Neural crest cell (in vitro differentiated cells): ENCODE results near the gene ADCY6. TPM values are rescaled to one million over a fixed set of nuclear protein-coding genes. Genes with fewer than 3 reads are reported as not detected.

Experiments used
- DNase-seq: peaks from one replicate; pipeline ENCODE4 v3.0.0; 2021; ENCODE audit warnings: low read depth, mixed read lengths, low spot score
- H3K27ac Mint-ChIP-seq: one replicate; pipeline ENCODE4 v1.8.0; 2021; ENCODE audit warnings: mild to moderate bottlenecking, mixed read lengths; ENCODE audit not compliant: unreplicated experiment
- H3K27me3 Mint-ChIP-seq: 2 replicates; pipeline ENCODE4 v1.8.0; 2021; ENCODE audit warnings: low read depth, mild to moderate bottlenecking, mixed read lengths
- H3K36me3 Mint-ChIP-seq: 2 replicates; pipeline ENCODE4 v1.8.0; 2021; ENCODE audit warnings: low read depth, mild to moderate bottlenecking, mixed read lengths
- H3K4me1 Mint-ChIP-seq: 2 replicates; pipeline ENCODE4 v1.8.0; 2021; ENCODE audit warnings: mixed read lengths
- H3K4me3 Mint-ChIP-seq: one replicate; pipeline ENCODE4 v1.8.0; 2021; ENCODE audit warnings: mild to moderate bottlenecking, mixed read lengths
- H3K9me3 Mint-ChIP-seq: 2 replicates; pipeline ENCODE4 v1.8.0; 2021; ENCODE audit warnings: mixed read lengths
- long read RNA-seq: library from polyadenylated mRNA; unstranded; transcript quantifications from one replicate; pipeline ENCODE4 v2.0.0, GENCODE V29; 2020
- total RNA-seq: library from RNA; stranded (reverse); gene quantifications from 2 replicates; pipeline ENCODE4 v1.2.1, GENCODE V29; 2021
- TF ChIP-seq, protein P1 (sequence below): fragments of 200-600 bp; sonication (generic); conservative IDR thresholded peaks from 2 replicates; pipeline ENCODE4 v1.5.0; 2021; ENCODE audit warnings: antibody characterized with exemption, mild to moderate bottlenecking

ADCY6 gene
- total RNA-seq = 79.5 and 81.0 TPM in 2 replicates
- long read RNA-seq, partial matches to known transcripts = 4 of 20 reads
- long read RNA-seq, other reads (novel, unspliced or antisense) = 16 of 20 reads

DNA sequence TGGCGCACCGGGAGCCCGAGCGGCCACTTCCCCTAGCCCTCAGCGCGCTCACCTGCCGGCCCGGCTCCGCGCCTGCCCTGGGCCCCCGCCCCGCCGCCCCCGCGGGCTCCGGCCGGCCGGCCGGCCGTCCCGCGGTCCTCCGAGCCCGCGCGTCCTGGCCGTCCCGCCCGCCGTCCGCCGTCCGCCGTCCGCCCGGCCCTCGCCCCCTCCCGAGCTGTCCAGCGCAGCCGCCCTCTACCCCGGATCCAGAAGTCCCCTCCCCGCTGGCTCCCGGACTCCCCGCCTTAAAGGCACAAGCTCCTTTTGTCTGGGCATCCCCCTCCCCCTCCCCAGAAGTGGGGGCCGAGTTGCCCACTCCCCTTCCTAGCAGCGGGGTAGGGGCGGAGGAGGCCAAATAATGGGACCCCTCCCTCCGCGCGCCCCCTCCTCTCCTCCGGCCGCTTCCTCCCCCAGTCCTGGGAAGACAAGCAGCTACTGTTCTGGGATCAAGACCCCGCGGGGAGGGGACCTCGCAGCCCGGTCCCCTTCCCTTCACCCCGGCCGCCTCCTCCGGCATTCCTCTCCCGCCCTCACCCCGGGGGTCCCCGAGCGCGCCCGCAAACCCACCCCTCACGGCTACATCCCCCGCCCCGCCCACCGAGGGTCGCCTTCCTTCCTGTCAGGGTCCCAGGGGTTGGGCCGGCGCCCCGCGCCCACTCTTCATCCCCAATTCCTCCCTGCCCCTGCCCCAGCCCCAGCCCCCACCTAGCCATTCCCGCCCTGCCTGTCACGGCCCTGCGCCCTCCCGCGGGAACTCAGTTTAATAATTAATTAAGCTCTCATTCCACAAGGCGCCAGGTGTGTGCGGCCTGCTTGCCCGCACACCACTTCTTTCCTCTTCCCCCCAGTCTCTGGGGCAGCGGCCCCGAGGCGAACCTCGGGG, at the start of gene ADCY6:
Gene ADCY6, minus strand, starts transcription at position 236 of the 922 bp plus-strand sequence. CDS start 5,655 bp downstream, outside the sequence.
- DNase-seq = peak; percentile 78
- TF ChIP-seq, protein P1, sequence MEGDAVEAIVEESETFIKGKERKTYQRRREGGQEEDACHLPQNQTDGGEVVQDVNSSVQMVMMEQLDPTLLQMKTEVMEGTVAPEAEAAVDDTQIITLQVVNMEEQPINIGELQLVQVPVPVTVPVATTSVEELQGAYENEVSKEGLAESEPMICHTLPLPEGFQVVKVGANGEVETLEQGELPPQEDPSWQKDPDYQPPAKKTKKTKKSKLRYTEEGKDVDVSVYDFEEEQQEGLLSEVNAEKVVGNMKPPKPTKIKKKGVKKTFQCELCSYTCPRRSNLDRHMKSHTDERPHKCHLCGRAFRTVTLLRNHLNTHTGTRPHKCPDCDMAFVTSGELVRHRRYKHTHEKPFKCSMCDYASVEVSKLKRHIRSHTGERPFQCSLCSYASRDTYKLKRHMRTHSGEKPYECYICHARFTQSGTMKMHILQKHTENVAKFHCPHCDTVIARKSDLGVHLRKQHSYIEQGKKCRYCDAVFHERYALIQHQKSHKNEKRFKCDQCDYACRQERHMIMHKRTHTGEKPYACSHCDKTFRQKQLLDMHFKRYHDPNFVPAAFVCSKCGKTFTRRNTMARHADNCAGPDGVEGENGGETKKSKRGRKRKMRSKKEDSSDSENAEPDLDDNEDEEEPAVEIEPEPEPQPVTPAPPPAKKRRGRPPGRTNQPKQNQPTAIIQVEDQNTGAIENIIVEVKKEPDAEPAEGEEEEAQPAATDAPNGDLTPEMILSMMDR = no peak
- Mint-ChIP-seq H3K27me3 (no peaks in the 10 kb centered on the region), H3K4me3 (peak within 1 kb of the TSS; percentile 97), H3K4me1 (peaks cover 44% of the 10 kb centered on the region), H3K36me3 (peaks cover 5% of the 10 kb centered on the region), H3K9me3 (no peaks in the 10 kb centered on the region), H3K27ac (peak within 1 kb of the TSS; percentile 93)

- no peak for DNase-seq
- Mint-ChIP-seq H3K27me3 (no peaks in the 10 kb centered on the region), H3K27ac (no peak overlapping the region), H3K9me3 (no peaks in the 10 kb centered on the region), H3K36me3 (peaks cover 35% of the 10 kb centered on the region), H3K4me1 (no peaks in the 10 kb centered on the region), H3K4me3 (no peak overlapping the region)
- TF ChIP-seq, protein P1 = no peak
Measured at GRCh38 chr12:48838048-48838447, 49.2 kb upstream of the ADCY6 start.

DNA sequence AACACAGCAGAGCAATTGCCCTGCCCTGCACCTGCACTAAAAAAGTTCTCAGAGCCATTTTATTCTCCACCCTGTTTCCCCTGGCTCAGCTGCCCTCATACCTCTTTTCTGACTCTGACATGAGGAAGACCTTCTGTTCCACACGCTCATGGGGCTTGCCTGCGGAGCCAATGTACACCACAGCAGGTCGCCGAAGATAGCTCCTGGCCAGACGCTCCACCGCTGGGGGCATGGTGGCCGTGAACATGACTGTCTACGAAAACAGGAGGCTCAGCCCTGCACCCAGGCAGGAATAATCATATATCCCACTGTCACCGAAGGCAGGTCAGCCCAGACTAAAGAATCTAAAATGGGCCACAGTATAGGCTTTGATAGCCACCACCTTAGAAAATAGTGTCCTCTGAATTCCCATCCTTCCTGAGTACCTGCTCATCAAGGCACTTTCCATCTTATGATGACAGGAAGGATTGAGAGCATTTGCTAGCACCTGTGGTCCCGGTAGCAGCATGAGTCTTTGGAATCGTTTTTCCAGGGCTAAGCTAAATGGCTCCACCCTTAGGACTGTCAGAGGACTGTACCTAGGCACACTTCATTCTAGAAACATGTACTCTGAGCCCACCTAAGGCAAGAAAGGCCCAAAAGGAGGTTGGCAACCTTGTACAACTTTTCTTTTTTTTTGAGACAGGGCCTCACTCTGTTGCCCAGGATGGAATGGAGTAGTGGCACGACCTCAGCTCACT, 43.6 kb upstream of the ADCY6 start:
- Mint-ChIP-seq H3K4me1 (no peaks in the 10 kb centered on the region), H3K9me3 (no peaks in the 10 kb centered on the region), H3K27ac (no peak overlapping the region), H3K36me3 (peaks cover 25% of the 10 kb centered on the region), H3K27me3 (no peaks in the 10 kb centered on the region), H3K4me3 (no peak overlapping the region)
- DNase-seq = no peak
- TF ChIP-seq, protein P1 = no peak

DNA sequence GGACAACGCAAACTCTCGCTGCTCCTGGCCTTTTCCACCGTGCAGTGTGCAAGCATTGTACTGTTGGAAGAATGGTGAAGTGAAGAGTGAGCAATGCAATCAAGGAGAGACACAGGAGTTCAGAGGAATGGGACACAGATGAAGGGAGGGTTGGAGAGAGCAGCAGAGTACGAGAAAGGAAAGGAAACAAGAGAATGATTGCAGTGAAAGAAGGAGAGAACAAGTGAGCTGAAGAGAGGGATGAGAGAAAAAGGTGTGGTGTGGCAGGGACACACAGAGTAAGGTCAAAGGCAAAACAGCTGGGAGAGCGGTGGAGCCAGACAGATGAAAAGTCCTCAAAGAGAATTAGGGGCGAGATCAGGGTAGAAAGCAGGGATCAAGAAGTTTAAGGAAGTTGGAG, 42.4 kb upstream of the ADCY6 start:
- peaks cover 16% of the 10 kb centered on the region for H3K36me3 Mint-ChIP-seq

More for the DNA sequence above, 42.4 kb upstream of the ADCY6 start:
- no peak overlapping the region for H3K27ac Mint-ChIP-seq
- no peaks in the 10 kb centered on the region for H3K27me3 Mint-ChIP-seq
- H3K4me1 Mint-ChIP-seq = no peaks in the 10 kb centered on the region
- TF ChIP-seq, protein P1 = no peak
- H3K4me3 Mint-ChIP-seq = no peak overlapping the region
- DNase-seq = no peak
- no peaks in the 10 kb centered on the region for H3K9me3 Mint-ChIP-seq
